GM23248 (cell line): Measurements from ENCODE around the gene ANKRD24. TPM values are rescaled to one million over a fixed set of nuclear protein-coding genes. Genes with fewer than 3 reads are reported as not detected.
"Not testable (repeated sequence)": the region's sequence is repeated elsewhere in the genome, so short reads cannot be mapped to it uniquely, and the experiment has no call there.

Source experiments
- DNase-seq: peaks from one replicate; pipeline ENCODE4 v3.0.0-alpha.2; 2015
- H2AFZ ChIP-seq: fragments of 200-600 bp; sonication (generic); 2 replicates; pipeline ENCODE4 v1.6.1; 2016; ENCODE audit warnings: antibody characterized with exemption
- H3F3A ChIP-seq: fragments of 200-600 bp; sonication (generic); 2 replicates; pipeline ENCODE4 v1.6.1; 2016; ENCODE audit warnings: mild to moderate bottlenecking, antibody characterized with exemption, mixed run types; ENCODE audit not compliant: insufficient read depth
- H3K27ac ChIP-seq: fragments of 200-600 bp; sonication (generic); 2 replicates; pipeline ENCODE4 v1.5.1; 2016; ENCODE audit warnings: mild to moderate bottlenecking
- H3K27me3 ChIP-seq: fragments of 200-600 bp; sonication (generic); replicated peaks from 2 replicates; pipeline ENCODE4 v1.6.1; 2016; ENCODE audit warnings: mild to moderate bottlenecking; ENCODE audit not compliant: insufficient read depth
- H3K36me3 ChIP-seq: fragments of 200-600 bp; sonication (generic); 2 replicates; pipeline ENCODE4 v1.6.1; 2016; ENCODE audit warnings: low read depth, mild to moderate bottlenecking
- H3K4me1 ChIP-seq: fragments of 200-600 bp; sonication (generic); 2 replicates; pipeline ENCODE4 v1.6.1; 2016; ENCODE audit warnings: mild to moderate bottlenecking; ENCODE audit not compliant: insufficient read depth
- H3K4me2 ChIP-seq: fragments of 200-600 bp; sonication (generic); one replicate; pipeline ENCODE4 v1.6.1; 2016; ENCODE audit warnings: mild to moderate bottlenecking; ENCODE audit not compliant: unreplicated experiment
- H3K4me3 ChIP-seq: fragments of 200-600 bp; sonication (generic); 2 replicates; pipeline ENCODE4 v1.5.1; 2016; ENCODE audit warnings: mild to moderate bottlenecking
- H3K79me2 ChIP-seq: fragments of 200-600 bp; sonication (generic); 2 replicates; pipeline ENCODE4 v1.6.1; 2016; ENCODE audit warnings: mild to moderate bottlenecking; ENCODE audit not compliant: insufficient read depth
- H3K9ac ChIP-seq: fragments of 200-600 bp; sonication (generic); 2 replicates; pipeline ENCODE4 v1.6.1; 2016; ENCODE audit warnings: mild to moderate bottlenecking
- H3K9me2 ChIP-seq: fragments of 200-600 bp; sonication (generic); 2 replicates; pipeline ENCODE4 v1.6.1; 2016; ENCODE audit warnings: mixed run types, mild to moderate bottlenecking, moderate library complexity; ENCODE audit not compliant: insufficient read depth
- H3K9me3 ChIP-seq: fragments of 200-600 bp; sonication (generic); one replicate; pipeline ENCODE4 v1.6.1; 2017; ENCODE audit warnings: low read depth
- H4K20me1 ChIP-seq: fragments of 200-600 bp; sonication (generic); 2 replicates; pipeline ENCODE4 v1.6.0; 2016; ENCODE audit not compliant: insufficient read depth
- EZH2 ChIP-seq: fragments of 200-600 bp; sonication (generic); IDR thresholded peaks from 2 replicates; pipeline ENCODE4 v1.6.1; 2018; ENCODE audit warnings: antibody characterized with exemption, mild to moderate bottlenecking; ENCODE audit not compliant: insufficient read depth, poor library complexity, severe bottlenecking
- EZH2phosphoT487 ChIP-seq: fragments of 200-600 bp; sonication (generic); IDR thresholded peaks from 2 replicates; pipeline ENCODE4 v1.6.1; 2018; ENCODE audit warnings: antibody characterized with exemption, moderate library complexity, mild to moderate bottlenecking, low read depth; ENCODE audit not compliant: insufficient read depth
- WGBS, 2 experiments: methylation state at CpG; one replicate each; pipeline ENCODE4 v1.1.6; 2015 to 2017; ENCODE audit warnings: low lambda C conversion rate in 2 of 2, low coverage in 1 of 2; ENCODE audit errors: missing lambda C conversion rate in 2 of 2; 5-methylcytosine and 5-hydroxymethylcytosine counted together
- in situ Hi-C: fragments of 300-500 bp; cut with MboI; formaldehyde crosslinking; loops from 2 replicates; pipeline ENCODE4 v1.15.0; 2020
- polyA plus RNA-seq: library from polyadenylated mRNA; unstranded; fragments of >200 nt; fragmentation: Nextera tagmentation; extraction: Ambion mirVana; gene quantifications from 2 replicates; pipeline ENCODE4 v1.2.1, GENCODE V29; 2016
- total RNA-seq: library from RNA; depleted of rRNA; stranded (reverse); fragments of >200 nt; shearing (Covaris generic); gene quantifications from 2 replicates; pipeline ENCODE4 v1.2.3, GENCODE V29; 2014

ANKRD24 gene
- total and polyA plus RNA-seq, 2 experiments from 2014 or later, result 0.46 to 0.54 TPM

DNA sequence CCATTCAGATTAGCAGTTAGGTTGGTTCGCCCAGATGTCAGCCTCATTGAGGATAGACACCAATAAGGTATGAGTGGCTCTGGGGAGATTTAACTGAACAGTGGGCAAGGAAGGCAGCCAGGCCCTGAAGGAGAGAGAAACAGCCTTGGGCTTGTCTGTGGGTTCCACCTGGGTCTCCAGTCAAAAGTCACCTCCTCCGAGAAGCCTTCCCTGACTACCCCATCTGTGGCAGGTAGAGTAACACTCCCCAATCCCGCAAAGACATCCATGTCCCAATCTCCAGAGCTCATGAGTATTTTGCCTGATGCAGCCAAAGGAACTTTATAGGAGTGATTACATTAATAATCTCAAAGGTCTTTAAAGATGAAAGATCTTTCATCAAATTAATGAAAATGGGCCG is 56.3 kb downstream of the ANKRD24 start:
- WGBS, 2 experiments, result 64 to 70% methylated on average over 4 of the region's 4 CpGs
- Histone ChIP-seq H3K36me3 (no peaks in the 10 kb centered on the region), H3K9me3 (no peaks in the 10 kb centered on the region), H3K4me1 (no peaks in the 10 kb centered on the region), H3K79me2 (no peaks in the 10 kb centered on the region), H3K4me2 (no peak overlapping the region), H3K4me3 (no peak overlapping the region), H3K27me3 (no peaks in the 10 kb centered on the region), H4K20me1 (no peaks in the 10 kb centered on the region), H2AFZ (no peak overlapping the region), H3K9me2 (no peaks in the 10 kb centered on the region), H3K9ac (no peak overlapping the region), H3K27ac (no peak overlapping the region), H3F3A (no peaks in the 10 kb centered on the region)
- no peak for DNase-seq
- TF ChIP-seq EZH2phosphoT487 (no peak), EZH2 (no peak)
- in situ Hi-C loops, result no loop called here

DNA sequence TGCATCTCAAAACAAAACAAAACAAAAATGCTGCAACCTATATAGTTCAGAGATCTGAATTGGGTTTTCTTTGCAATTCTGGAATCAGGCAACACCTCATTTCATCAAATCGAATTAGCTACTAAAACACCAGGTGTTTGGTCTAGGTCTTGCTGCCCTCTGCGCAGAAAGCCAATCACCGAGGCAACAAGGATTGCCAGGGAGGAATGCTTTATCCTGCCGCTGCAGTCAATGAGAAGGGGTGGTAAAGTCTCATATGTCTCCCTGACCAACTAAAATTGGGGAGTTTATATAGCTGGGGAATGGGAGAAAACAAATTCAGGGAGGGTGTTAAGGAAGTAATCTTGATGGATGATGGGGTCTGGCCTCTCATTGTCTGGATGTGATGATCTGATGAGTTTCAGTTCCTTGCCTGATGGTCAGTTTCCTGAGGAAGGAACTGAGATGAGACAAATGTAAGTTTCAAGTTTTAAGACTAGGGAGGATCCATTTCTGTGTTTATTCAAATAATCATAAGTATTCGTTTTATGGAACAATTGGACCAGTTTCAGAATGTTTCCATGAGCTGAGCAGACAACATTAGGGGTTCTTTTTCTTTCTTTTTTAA is 59.4 kb downstream of the ANKRD24 start:
- Histone ChIP-seq H3K4me2 (no peak overlapping the region), H2AFZ (no peak overlapping the region), H4K20me1 (no peaks in the 10 kb centered on the region), H3K27me3 (no peaks in the 10 kb centered on the region), H3K79me2 (no peaks in the 10 kb centered on the region), H3K36me3 (no peaks in the 10 kb centered on the region), H3K4me1 (no peaks in the 10 kb centered on the region), H3K9me3 (no peaks in the 10 kb centered on the region), H3K9me2 (no peaks in the 10 kb centered on the region), H3K9ac (no peak overlapping the region), H3K4me3 (no peak overlapping the region), H3K27ac (no peak overlapping the region), H3F3A (no peaks in the 10 kb centered on the region)
- no peak for DNase-seq
- TF ChIP-seq EZH2phosphoT487 (no peak), EZH2 (no peak)
- in situ Hi-C loops, result no loop called here
- WGBS, 2 experiments, result 58 to 62% methylated on average over 5 of the region's 5 CpGs

DNA sequence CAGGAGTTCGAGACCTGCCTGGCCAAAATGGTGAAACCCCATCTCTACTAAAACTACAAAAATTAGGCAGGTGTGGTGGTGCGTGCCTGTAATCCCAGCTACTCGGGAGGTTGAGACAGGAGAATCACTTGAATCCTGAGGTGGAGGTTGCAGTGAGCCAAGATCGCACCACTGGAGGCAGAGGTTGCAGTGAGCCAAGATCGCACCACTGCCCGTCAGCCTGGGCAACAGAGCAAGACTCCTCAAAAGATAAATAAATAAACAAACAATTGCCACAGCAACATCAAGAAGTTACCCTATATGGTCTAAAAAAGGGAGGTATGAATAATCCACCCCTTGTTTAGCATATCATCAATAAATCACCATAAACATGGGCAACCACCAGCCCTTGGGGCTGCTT is 63.4 kb downstream of the ANKRD24 start:
- H3K27ac ChIP-seq, in situ Hi-C loops: not testable (repeated sequence)
- H2AFZ ChIP-seq, result peak overlapping the region; percentile 98

DNA sequence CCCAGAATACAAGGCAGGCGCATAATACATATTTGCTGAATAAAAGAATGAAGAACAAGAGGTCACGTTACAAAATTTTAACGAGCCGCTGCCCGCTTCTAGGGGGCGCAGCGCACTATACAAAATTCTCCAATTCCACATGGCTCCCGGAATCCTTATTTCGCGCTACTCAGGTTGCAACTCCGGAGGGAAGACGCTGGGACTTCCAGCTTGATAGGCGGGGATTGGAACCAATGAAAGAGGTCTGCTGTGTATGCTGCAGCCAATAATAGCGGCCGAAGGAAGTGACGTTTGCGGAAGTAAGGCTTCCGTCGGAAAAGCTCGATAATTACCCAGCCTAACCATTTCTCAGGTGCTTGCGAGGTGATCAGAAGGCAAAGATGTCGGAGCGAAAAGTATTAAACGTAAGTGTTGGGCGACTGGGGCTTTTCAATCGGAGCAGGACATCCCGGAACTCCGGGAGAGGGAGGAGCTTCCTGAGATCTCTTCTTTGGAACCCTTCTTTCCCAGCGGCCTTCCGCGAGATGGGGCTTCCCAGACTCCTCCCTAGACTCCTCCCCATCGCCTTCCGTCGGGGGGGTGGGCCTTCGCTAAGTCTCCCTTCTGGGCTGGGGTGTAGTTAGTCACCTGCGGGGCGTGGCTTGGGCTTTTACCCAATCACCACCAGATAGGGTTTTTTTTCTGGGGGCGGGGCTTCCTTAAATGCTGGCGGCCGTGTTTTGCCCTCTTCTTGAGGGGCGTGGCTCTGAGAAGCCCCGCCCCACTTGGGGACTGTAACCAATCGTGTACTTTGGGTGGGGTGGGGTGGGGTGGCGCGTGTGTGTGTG is 64.5 kb downstream of the ANKRD24 start, which contains the start of gene YJU2:
TSS of gene YJU2 (plus strand) at position 314 of the 827 bp plus-strand sequence. CDS start at position 381, 67 bp downstream.
- TF ChIP-seq EZH2phosphoT487, result no peak
- no peak for TF ChIP-seq EZH2
- H3K36me3 ChIP-seq, result peaks cover 7% of the 10 kb centered on the region; the same call in 1 of the 2 replicates
- H3F3A ChIP-seq, result no peaks in the 10 kb centered on the region
- in situ Hi-C loops, result no loop called here
- peaks cover 11% of the 10 kb centered on the region; the same call in 1 of the 2 replicates for H3K79me2 ChIP-seq
- peak within 1 kb of the TSS; percentile 94 for H3K27ac ChIP-seq
- DNase-seq, result peak; percentile 100
- peak within 1 kb of the TSS; percentile 98 for H2AFZ ChIP-seq
- H3K27me3 ChIP-seq, result no peaks in the 10 kb centered on the region
- no peaks in the 10 kb centered on the region for H3K4me1 ChIP-seq
- peak within 1 kb of the TSS; percentile 94 for H3K9ac ChIP-seq
- no peaks in the 10 kb centered on the region for H3K9me3 ChIP-seq
- H3K4me2 ChIP-seq, result peak within 1 kb of the TSS; percentile 85
- 1% methylated on average over 41 to 45 of the region's 45 CpGs for WGBS, 2 experiments
- H3K4me3 ChIP-seq, result peak within 1 kb of the TSS; percentile 90
- no peaks in the 10 kb centered on the region for H4K20me1 ChIP-seq
- no peaks in the 10 kb centered on the region for H3K9me2 ChIP-seq

More for the DNA sequence above, 63.4 kb downstream of the ANKRD24 start:
- H3K36me3 ChIP-seq, H3K9me3 ChIP-seq, H3K9me2 ChIP-seq, H3F3A ChIP-seq, H3K4me3 ChIP-seq, H3K4me1 ChIP-seq, H3K27me3 ChIP-seq, H3K9ac ChIP-seq, H3K4me2 ChIP-seq, H4K20me1 ChIP-seq, DNase-seq: not testable (repeated sequence)
- WGBS, 2 experiments, result 93 to 96% methylated on average over 6 of the region's 6 CpGs
- H3K79me2 ChIP-seq, result peaks cover 11% of the 10 kb centered on the region; the same call in 1 of the 2 replicates
